ACC112 (cell line): Measurements from ENCODE around the gene MYO7B.

ENCODE experiments used
- H2AFZ ChIP-seq: fragments of 200-600 bp; sonication (generic); one replicate; pipeline ENCODE4 v1.6.0; 2017; ENCODE audit warnings: antibody characterized with exemption, low read length; ENCODE audit not compliant: unreplicated experiment
- H3K27ac ChIP-seq: fragments of 200-600 bp; sonication (generic); 2 replicates; pipeline ENCODE4 v1.5.1; 2014; ENCODE audit warnings: low read depth, mild to moderate bottlenecking, antibody characterized with exemption, low read length, moderate library complexity
- H3K27me3 ChIP-seq: fragments of 200-600 bp; sonication (generic); 2 replicates; pipeline ENCODE4 v1.6.1; 2014; ENCODE audit warnings: mild to moderate bottlenecking, antibody characterized with exemption, low read length, moderate library complexity, mixed read lengths; ENCODE audit not compliant: insufficient read depth
- H3K36me3 ChIP-seq: fragments of 200-600 bp; sonication (generic); 2 replicates; pipeline ENCODE4 v1.6.1; 2016; ENCODE audit warnings: mild to moderate bottlenecking, antibody characterized with exemption, low read length, moderate library complexity, mixed read lengths; ENCODE audit not compliant: insufficient read depth
- H3K4me1 ChIP-seq: fragments of 200-600 bp; sonication (generic); one replicate; pipeline ENCODE4 v1.6.1; 2016; ENCODE audit warnings: low read length, mixed read lengths; ENCODE audit not compliant: insufficient read depth, unreplicated experiment, control insufficient read depth
- H3K4me3 ChIP-seq: fragments of 200-600 bp; sonication (generic); 2 replicates; pipeline ENCODE4 v1.5.1; 2014; ENCODE audit warnings: mild to moderate bottlenecking, low read depth, low read length
- H3K79me2 ChIP-seq: fragments of 200-600 bp; sonication (generic); one replicate; pipeline ENCODE4 v1.6.0; 2016; ENCODE audit warnings: low read length; ENCODE audit not compliant: control insufficient read depth, unreplicated experiment, insufficient read depth

The MYO7B gene

GRCh38 chr2:127588241-127588640, 52.8 kb downstream of the MYO7B start:
- H3K27me3 ChIP-seq = no peaks in the 10 kb centered on the region
- H3K36me3 ChIP-seq = no peaks in the 10 kb centered on the region
- no peaks in the 10 kb centered on the region for H3K79me2 ChIP-seq
- H3K4me1 ChIP-seq = no peaks in the 10 kb centered on the region
- no peak overlapping the region for H2AFZ ChIP-seq
- no peak overlapping the region for H3K4me3 ChIP-seq
- H3K27ac ChIP-seq = no peak overlapping the region

- Histone ChIP-seq H3K4me1 (no peaks in the 10 kb centered on the region), H3K27me3 (no peaks in the 10 kb centered on the region), H3K36me3 (no peaks in the 10 kb centered on the region), H3K4me3 (no peak overlapping the region), H3K79me2 (no peaks in the 10 kb centered on the region), H3K27ac (no peak overlapping the region), H2AFZ (no peak overlapping the region)
Measured at GRCh38 chr2:127589358-127589757, 53.9 kb downstream of the MYO7B start.

- Histone ChIP-seq H3K27me3 (no peaks in the 10 kb centered on the region), H3K36me3 (no peaks in the 10 kb centered on the region), H3K27ac (no peak overlapping the region), H3K4me1 (no peaks in the 10 kb centered on the region), H3K79me2 (no peaks in the 10 kb centered on the region), H3K4me3 (no peak overlapping the region), H2AFZ (no peak overlapping the region)
Measured at GRCh38 chr2:127589841-127590240, 54.4 kb downstream of the MYO7B start.

GRCh38 chr2:127590386-127591190, 55.1 kb downstream of the MYO7B start:
- Histone ChIP-seq H3K4me3 (no peak overlapping the region), H3K79me2 (no peaks in the 10 kb centered on the region), H3K4me1 (no peaks in the 10 kb centered on the region), H3K36me3 (no peaks in the 10 kb centered on the region), H3K27me3 (no peaks in the 10 kb centered on the region), H2AFZ (no peak overlapping the region), H3K27ac (no peak overlapping the region)

GRCh38 chr2:127591221-127591923, 55.9 kb downstream of the MYO7B start:
- Histone ChIP-seq H3K27ac (no peak overlapping the region), H3K79me2 (no peaks in the 10 kb centered on the region), H3K27me3 (no peaks in the 10 kb centered on the region), H3K4me1 (no peaks in the 10 kb centered on the region), H3K36me3 (no peaks in the 10 kb centered on the region), H3K4me3 (no peak overlapping the region), H2AFZ (peak overlapping the region; percentile 55)

- no peak overlapping the region for H3K27ac ChIP-seq
Measured at GRCh38 chr2:127592761-127593227, 57.3 kb downstream of the MYO7B start.

GRCh38 chr2:127593228-127594115, 58.0 kb downstream of the MYO7B start:
- no peak overlapping the region for H3K4me3 ChIP-seq
- no peaks in the 10 kb centered on the region for H3K27me3 ChIP-seq
- H3K27ac ChIP-seq = no peak overlapping the region
- no peaks in the 10 kb centered on the region for H3K4me1 ChIP-seq
- no peak overlapping the region for H2AFZ ChIP-seq
- no peaks in the 10 kb centered on the region for H3K79me2 ChIP-seq
- H3K36me3 ChIP-seq = no peaks in the 10 kb centered on the region

More at GRCh38 chr2:127592761-127593227, 57.3 kb downstream of the MYO7B start:
- no peaks in the 10 kb centered on the region for H3K4me1 ChIP-seq
- H2AFZ ChIP-seq = no peak overlapping the region
- no peak overlapping the region for H3K4me3 ChIP-seq
- H3K27me3 ChIP-seq = no peaks in the 10 kb centered on the region
- no peaks in the 10 kb centered on the region for H3K79me2 ChIP-seq
- no peaks in the 10 kb centered on the region for H3K36me3 ChIP-seq

GRCh38 chr2:127594116-127594591, 58.7 kb downstream of the MYO7B start:
- no peaks in the 10 kb centered on the region for H3K27me3 ChIP-seq
- H3K27ac ChIP-seq = no peak overlapping the region
- peaks cover 2% of the 10 kb centered on the region for H3K4me1 ChIP-seq
- H3K36me3 ChIP-seq = no peaks in the 10 kb centered on the region
- no peaks in the 10 kb centered on the region for H3K79me2 ChIP-seq
- no peak overlapping the region for H3K4me3 ChIP-seq
- H2AFZ ChIP-seq = no peak overlapping the region

- no peak overlapping the region for H3K27ac ChIP-seq
- no peak overlapping the region for H3K4me3 ChIP-seq
- H3K79me2 ChIP-seq = no peaks in the 10 kb centered on the region
- H3K27me3 ChIP-seq = no peaks in the 10 kb centered on the region
- H3K36me3 ChIP-seq = no peaks in the 10 kb centered on the region
- H3K4me1 ChIP-seq = peaks cover 9% of the 10 kb centered on the region
- H2AFZ ChIP-seq = no peak overlapping the region
Measured at GRCh38 chr2:127596311-127597045, 61.0 kb downstream of the MYO7B start.
